Activated gamma-delta T cell treated with anti-CD3 and anti-CD28 coated beads, Interleukin-2, amount 50 U/mL, for 16 hours (primary cell): Measurements from ENCODE around the gene NFATC1.

ENCODE experiments used
- DNase-seq: peaks from one replicate; pipeline ENCODE4 v3.0.0-alpha.2; 2020; ENCODE audit warnings: low read depth

Gene NFATC1

GRCh38 chr18:79440316-79441110, 44.8 kb downstream of the NFATC1 start:
- DNase-seq, result no peak

- DNase-seq, result no peak
Observed at GRCh38 chr18:79441420-79441819, 45.7 kb downstream of the NFATC1 start.

- DNase-seq, result no peak
Observed at GRCh38 chr18:79442508-79443221, 46.9 kb downstream of the NFATC1 start.

- DNase-seq, result no peak
Observed at GRCh38 chr18:79445221-79445620, 49.5 kb downstream of the NFATC1 start.

- DNase-seq, result no peak
Observed at GRCh38 chr18:79445696-79446561, 50.2 kb downstream of the NFATC1 start.

GRCh38 chr18:79446931-79447330, 51.2 kb downstream of the NFATC1 start:
- DNase-seq, result no peak

GRCh38 chr18:79447703-79448367, 52.1 kb downstream of the NFATC1 start:
- no peak for DNase-seq

- no peak for DNase-seq
Observed at GRCh38 chr18:79448621-79449020, 52.9 kb downstream of the NFATC1 start.

- DNase-seq, result no peak
Observed at GRCh38 chr18:79449551-79450288, 54.0 kb downstream of the NFATC1 start.

- no peak for DNase-seq
Observed at GRCh38 chr18:79450289-79451080, 54.8 kb downstream of the NFATC1 start.

GRCh38 chr18:79451237-79452125, 55.8 kb downstream of the NFATC1 start:
- no peak for DNase-seq

- no peak for DNase-seq
Observed at GRCh38 chr18:79452190-79452990, 56.7 kb downstream of the NFATC1 start.

GRCh38 chr18:79452991-79453645, 57.4 kb downstream of the NFATC1 start:
- no peak for DNase-seq

GRCh38 chr18:79453816-79454735, 58.3 kb downstream of the NFATC1 start:
- no peak for DNase-seq

- no peak for DNase-seq
Observed at GRCh38 chr18:79455261-79455660, 59.5 kb downstream of the NFATC1 start.

GRCh38 chr18:79456105-79456980, 60.6 kb downstream of the NFATC1 start:
- no peak for DNase-seq
